ENCODE measurements around the gene TAF1A. TPM values are rescaled to one million over a fixed set of nuclear protein-coding genes. Genes with fewer than 3 reads are reported as not detected.

The TAF1A gene
- total and polyA plus RNA-seq, 4 donors: 1.8 to 13.7 (median 5.1) TPM

DNA sequence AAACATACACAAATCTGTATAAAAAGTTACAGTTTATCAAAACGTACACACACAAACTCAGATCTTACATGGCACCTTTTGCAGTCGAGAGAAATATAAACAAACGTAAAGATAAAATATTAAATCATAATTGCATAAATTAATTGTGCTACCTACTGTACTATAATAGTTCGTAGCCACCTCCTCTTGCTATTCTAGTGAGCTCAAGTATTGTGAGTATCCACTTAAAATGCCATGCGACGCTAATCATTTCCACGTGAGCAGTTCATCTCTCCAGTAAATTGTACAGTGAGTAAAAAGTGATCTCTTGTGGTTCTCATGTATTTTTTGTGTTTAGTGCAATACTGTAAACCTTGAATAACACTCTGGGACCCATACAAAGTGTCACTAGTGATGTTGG is 34.5 kb upstream of the TAF1A start:
- peaks cover 9 to 24% (median 17%) of the 10 kb centered on the region in 4 donors for H3K36me3 ChIP-seq (ENCODE audit: control insufficient read depth in 4 of 4, insufficient read depth in 4 of 4, low read length in 4 of 4)
- ATAC-seq (ENCODE audit: insufficient read depth, low FRiP score): no peak
- 91 to 95% methylated on average over 7 of the region's 7 CpGs for WGBS, 2 donors
- peaks cover 0 to 5% (median 4%) of the 10 kb centered on the region in 5 donors for H3K4me1 ChIP-seq (ENCODE audit: control insufficient read depth in 5 of 5, insufficient read depth in 5 of 5, low read length in 5 of 5)
- DNase-seq: no peak
- no peaks in the 10 kb centered on the region for H3K9me3 ChIP-seq (ENCODE audit: control insufficient read depth in 4 of 4, insufficient read depth in 3 of 4, low read length in 3 of 4)
- no peak overlapping the region for H3K27ac ChIP-seq (ENCODE audit: low read depth in 1 of 2, low read length in 1 of 2)
- no peak overlapping the region for H3K4me3 ChIP-seq
- TF ChIP-seq CTCF (IDR thresholded peaks at IDR 0.05; ENCODE audit: control extremely low read depth, extremely low read depth): no peak
- H3K27me3 ChIP-seq (ENCODE audit: control insufficient read depth in 3 of 3, insufficient read depth in 3 of 3, low read length in 2 of 3): no peaks in the 10 kb centered on the region
- no peak overlapping the region for H3K9ac ChIP-seq (ENCODE audit: insufficient read depth in 1 of 2, low read length in 2 of 2)

DNA sequence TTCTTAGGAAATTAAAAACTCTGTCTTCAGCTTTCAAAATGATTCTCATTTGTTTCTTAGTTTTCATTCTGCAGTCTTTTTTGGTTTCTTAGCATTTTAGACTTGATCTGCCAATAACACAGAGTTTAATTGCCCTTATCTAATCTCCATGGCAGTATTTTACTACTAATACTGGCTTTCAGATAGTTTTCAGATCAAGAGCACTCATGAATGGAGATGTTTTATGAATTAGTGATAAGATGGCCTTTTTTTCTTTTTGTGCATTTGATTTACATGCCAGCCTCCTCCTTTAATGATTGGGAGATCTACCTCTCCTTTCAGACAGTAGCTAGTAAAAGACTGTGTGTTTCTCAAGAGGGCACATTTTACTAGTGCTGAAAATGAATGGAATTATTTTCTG is 33.7 kb upstream of the TAF1A start:
- peaks cover 9 to 22% (median 12%) of the 10 kb centered on the region in 4 donors for H3K36me3 ChIP-seq (ENCODE audit: control insufficient read depth in 4 of 4, insufficient read depth in 4 of 4, low read length in 4 of 4)

GRCh38 chr1:222622765-222623164 is 33.0 kb upstream of the TAF1A start:
- ATAC-seq (ENCODE audit: insufficient read depth, low FRiP score): no peak
- Histone ChIP-seq H3K36me3 (ENCODE audit: control insufficient read depth in 4 of 4, insufficient read depth in 4 of 4, low read length in 4 of 4) (peaks cover 9 to 20% (median 9%) of the 10 kb centered on the region in 4 donors), H3K4me3 (no peak overlapping the region), H3K4me1 (ENCODE audit: control insufficient read depth in 5 of 5, insufficient read depth in 5 of 5, low read length in 5 of 5) (peaks cover 0 to 9% (median 4%) of the 10 kb centered on the region in 5 donors), H3K9me3 (ENCODE audit: control insufficient read depth in 4 of 4, insufficient read depth in 3 of 4, low read length in 3 of 4) (no peaks in the 10 kb centered on the region), H3K9ac (ENCODE audit: insufficient read depth in 1 of 2, low read length in 2 of 2) (no peak overlapping the region), H3K27ac (ENCODE audit: low read depth in 1 of 2, low read length in 1 of 2) (no peak overlapping the region), H3K27me3 (ENCODE audit: control insufficient read depth in 3 of 3, insufficient read depth in 3 of 3, low read length in 2 of 3) (no peaks in the 10 kb centered on the region)
- 74 to 86% methylated on average over 5 of the region's 5 CpGs for WGBS, 2 donors
- DNase-seq: no peak
- TF ChIP-seq CTCF (IDR thresholded peaks at IDR 0.05; ENCODE audit: control extremely low read depth, extremely low read depth): no peak

More for the DNA sequence above, 33.7 kb upstream of the TAF1A start:
- Histone ChIP-seq H3K9ac (ENCODE audit: insufficient read depth in 1 of 2, low read length in 2 of 2) (no peak overlapping the region), H3K9me3 (ENCODE audit: control insufficient read depth in 4 of 4, insufficient read depth in 3 of 4, low read length in 3 of 4) (no peaks in the 10 kb centered on the region), H3K27ac (ENCODE audit: low read depth in 1 of 2, low read length in 1 of 2) (no peak overlapping the region), H3K27me3 (ENCODE audit: control insufficient read depth in 3 of 3, insufficient read depth in 3 of 3, low read length in 2 of 3) (no peaks in the 10 kb centered on the region), H3K4me1 (ENCODE audit: control insufficient read depth in 5 of 5, insufficient read depth in 5 of 5, low read length in 5 of 5) (peaks cover 0 to 9% (median 4%) of the 10 kb centered on the region in 5 donors), H3K4me3 (no peak overlapping the region)
- ATAC-seq (ENCODE audit: insufficient read depth, low FRiP score): no peak
- no peak for TF ChIP-seq CTCF (IDR thresholded peaks at IDR 0.05; ENCODE audit: control extremely low read depth, extremely low read depth)
- no peak for DNase-seq

DNA sequence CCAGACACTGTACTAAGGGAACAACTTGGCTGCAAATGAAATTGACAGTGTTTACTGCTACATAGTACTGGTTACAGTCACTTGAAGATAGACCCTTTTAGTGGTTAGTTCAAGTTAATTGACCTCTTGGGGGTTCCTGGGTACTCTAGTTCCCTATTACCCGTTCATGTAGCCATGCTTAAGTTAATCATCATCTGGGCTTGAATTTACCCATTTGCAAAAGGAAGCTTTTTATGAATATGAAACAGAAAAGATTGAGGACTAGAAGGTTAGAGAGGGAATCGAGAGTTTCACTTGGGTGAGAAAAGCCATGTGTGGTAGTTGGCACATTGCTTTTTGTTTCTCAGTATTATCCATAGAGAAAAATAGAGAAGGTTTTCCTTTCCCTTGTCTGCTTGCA is 30.8 kb upstream of the TAF1A start:
- Histone ChIP-seq H3K27me3 (ENCODE audit: control insufficient read depth in 3 of 3, insufficient read depth in 3 of 3, low read length in 2 of 3) (no peaks in the 10 kb centered on the region), H3K27ac (ENCODE audit: low read depth in 1 of 2, low read length in 1 of 2) (no peak overlapping the region), H3K4me1 (ENCODE audit: control insufficient read depth in 5 of 5, insufficient read depth in 5 of 5, low read length in 5 of 5) (peaks cover 0 to 13% (median 4%) of the 10 kb centered on the region in 5 donors), H3K9ac (ENCODE audit: insufficient read depth in 1 of 2, low read length in 2 of 2) (no peak overlapping the region), H3K36me3 (ENCODE audit: control insufficient read depth in 4 of 4, insufficient read depth in 4 of 4, low read length in 4 of 4) (peaks cover 1 to 13% (median 6%) of the 10 kb centered on the region in 4 donors), H3K4me3 (no peak overlapping the region), H3K9me3 (ENCODE audit: control insufficient read depth in 4 of 4, insufficient read depth in 3 of 4, low read length in 3 of 4) (no peaks in the 10 kb centered on the region)
- WGBS, 2 donors: 84% methylated on average over 2 of the region's 2 CpGs
- no peak for ATAC-seq (ENCODE audit: insufficient read depth, low FRiP score)
- no peak for DNase-seq
- no peak for TF ChIP-seq CTCF (IDR thresholded peaks at IDR 0.05; ENCODE audit: control extremely low read depth, extremely low read depth)
